SJSA1 (cell line): ENCODE results near the gene UBE2O. TPM values are rescaled to one million over a fixed set of nuclear protein-coding genes. Genes with fewer than 3 reads are reported as not detected.

ENCODE experiments used
- DNase-seq, 2 experiments: peaks; one replicate each; pipeline ENCODE4 v3.0.0-alpha.2; 2015 to 2020; ENCODE audit warnings: low spot score in 2 of 2, low read depth in 1 of 2
- H3K27ac ChIP-seq: fragments of 250-450 bp; sonication (Bioruptor Pico); 2 replicates; pipeline ENCODE4 v1.5.1; 2020; ENCODE audit warnings: mild to moderate bottlenecking, moderate library complexity
- H3K27me3 ChIP-seq: fragments of 250-450 bp; sonication (Bioruptor Pico); replicated peaks from 2 replicates; pipeline ENCODE4 v1.5.1; 2020; ENCODE audit warnings: mild to moderate bottlenecking, moderate library complexity
- H3K36me3 ChIP-seq: fragments of 250-450 bp; sonication (Bioruptor Pico); 2 replicates; pipeline ENCODE4 v1.5.1; 2020; ENCODE audit warnings: mild to moderate bottlenecking
- H3K4me1 ChIP-seq: fragments of 250-450 bp; sonication (Bioruptor Pico); replicated peaks from 2 replicates; pipeline ENCODE4 v1.6.1; 2021; ENCODE audit warnings: mild to moderate bottlenecking
- H3K4me3 ChIP-seq: fragments of 250-450 bp; sonication (Bioruptor Pico); 2 replicates; pipeline ENCODE4 v1.5.1; 2020; ENCODE audit warnings: mild to moderate bottlenecking
- H3K9me3 ChIP-seq: fragments of 250-450 bp; sonication (Bioruptor Pico); replicated peaks from 2 replicates; pipeline ENCODE4 v1.5.1; 2020; ENCODE audit warnings: mild to moderate bottlenecking
- total RNA-seq: library from RNA; depleted of rRNA; stranded (reverse); fragments of >200 nt; shearing (Covaris generic); gene quantifications from 2 replicates; pipeline ENCODE4 v1.2.3, GENCODE V29; 2014

Gene UBE2O
- total RNA-seq, 1 experiment from 2014 or later = 29.7 TPM

GRCh38 chr17:76384987-76385891 is 67.7 kb downstream of the UBE2O start:
- Histone ChIP-seq H3K4me3 (peak overlapping the region; percentile 90), H3K9me3 (peaks cover 3% of the 10 kb centered on the region; the same call in 1 of the 2 replicates), H3K27me3 (no peaks in the 10 kb centered on the region), H3K4me1 (peaks cover 79% of the 10 kb centered on the region), H3K27ac (peak overlapping the region; percentile 93), H3K36me3 (peaks cover 64% of the 10 kb centered on the region)
- peak; percentile 90 to 91 for DNase-seq

GRCh38 chr17:76384222-76384986 is 68.5 kb downstream of the UBE2O start, which contains the start of gene SPHK1:
TSS of gene SPHK1 (plus strand) at chr17:76384609. CDS start at chr17:76385645, 1,036 bp downstream.
- H3K4me1 ChIP-seq = peaks cover 76% of the 10 kb centered on the region
- H3K4me3 ChIP-seq = peak within 1 kb of the TSS; percentile 90
- peaks cover 3% of the 10 kb centered on the region; the same call in 1 of the 2 replicates for H3K9me3 ChIP-seq
- DNase-seq = peak; percentile 88 to 91
- peak within 1 kb of the TSS; percentile 93 for H3K27ac ChIP-seq
- H3K36me3 ChIP-seq = peaks cover 58% of the 10 kb centered on the region
- H3K27me3 ChIP-seq = no peaks in the 10 kb centered on the region

- H3K9me3 ChIP-seq = peaks cover 3% of the 10 kb centered on the region; the same call in 1 of the 2 replicates
- H3K36me3 ChIP-seq = peaks cover 55% of the 10 kb centered on the region
- H3K27ac ChIP-seq = peak overlapping the region; percentile 93
- no peaks in the 10 kb centered on the region for H3K27me3 ChIP-seq
- H3K4me1 ChIP-seq = peaks cover 71% of the 10 kb centered on the region
- H3K4me3 ChIP-seq = peak overlapping the region; percentile 90
- peak; percentile 79 to 86 for DNase-seq
Observed at GRCh38 chr17:76383546-76384221, 69.3 kb downstream of the UBE2O start.

- H3K4me1 ChIP-seq = peaks cover 66% of the 10 kb centered on the region
- no peaks in the 10 kb centered on the region for H3K27me3 ChIP-seq
- H3K27ac ChIP-seq = peak overlapping the region; percentile 93
- DNase-seq = peak; percentile 89 to 93
- H3K4me3 ChIP-seq = peak overlapping the region; percentile 90
- H3K36me3 ChIP-seq = peaks cover 56% of the 10 kb centered on the region
- H3K9me3 ChIP-seq = peaks cover 3% of the 10 kb centered on the region; the same call in 1 of the 2 replicates
Observed at GRCh38 chr17:76382803-76383545, 70.0 kb downstream of the UBE2O start.

- Histone ChIP-seq H3K4me1 (peaks cover 60% of the 10 kb centered on the region), H3K4me3 (peak overlapping the region; percentile 90), H3K36me3 (peaks cover 51% of the 10 kb centered on the region), H3K27me3 (no peaks in the 10 kb centered on the region), H3K9me3 (peaks cover 3% of the 10 kb centered on the region; the same call in 1 of the 2 replicates), H3K27ac (peak overlapping the region; percentile 93)
- DNase-seq = peak; percentile 88 to 90
Observed at GRCh38 chr17:76382351-76382802, 70.6 kb downstream of the UBE2O start.

GRCh38 chr17:76381633-76382350 is 71.2 kb downstream of the UBE2O start:
- Histone ChIP-seq H3K27me3 (no peaks in the 10 kb centered on the region), H3K4me3 (peak overlapping the region; percentile 90), H3K27ac (peak overlapping the region; percentile 93), H3K9me3 (peaks cover 3% of the 10 kb centered on the region; the same call in 1 of the 2 replicates), H3K36me3 (peaks cover 45% of the 10 kb centered on the region), H3K4me1 (peaks cover 54% of the 10 kb centered on the region)
- DNase-seq = peak in 1 of 2 experiments; percentile 46

GRCh38 chr17:76379646-76380376 is 73.1 kb downstream of the UBE2O start:
- H3K9me3 ChIP-seq = peaks cover 3% of the 10 kb centered on the region; the same call in 1 of the 2 replicates
- peaks cover 25% of the 10 kb centered on the region for H3K36me3 ChIP-seq
- H3K4me1 ChIP-seq = peaks cover 34% of the 10 kb centered on the region
- H3K27ac ChIP-seq = no peak overlapping the region
- H3K27me3 ChIP-seq = no peaks in the 10 kb centered on the region
- DNase-seq = no peak
- no peak overlapping the region for H3K4me3 ChIP-seq

- Histone ChIP-seq H3K36me3 (peaks cover 20% of the 10 kb centered on the region), H3K9me3 (no peaks in the 10 kb centered on the region; the same call in 1 of the 2 replicates), H3K4me1 (peaks cover 30% of the 10 kb centered on the region), H3K27me3 (no peaks in the 10 kb centered on the region), H3K27ac (no peak overlapping the region), H3K4me3 (no peak overlapping the region)
- no peak for DNase-seq
Observed at GRCh38 chr17:76379275-76379641, 73.7 kb downstream of the UBE2O start.

- Histone ChIP-seq H3K4me3 (no peak overlapping the region), H3K27me3 (no peaks in the 10 kb centered on the region), H3K4me1 (peaks cover 30% of the 10 kb centered on the region), H3K36me3 (peaks cover 14% of the 10 kb centered on the region), H3K9me3 (no peaks in the 10 kb centered on the region), H3K27ac (no peak overlapping the region)
- no peak for DNase-seq
Observed at GRCh38 chr17:76378548-76379274, 74.2 kb downstream of the UBE2O start.

- Histone ChIP-seq H3K4me1 (peaks cover 35% of the 10 kb centered on the region), H3K4me3 (no peak overlapping the region), H3K36me3 (peaks cover 10% of the 10 kb centered on the region), H3K9me3 (no peaks in the 10 kb centered on the region), H3K27ac (no peak overlapping the region), H3K27me3 (no peaks in the 10 kb centered on the region)
- DNase-seq = no peak
Observed at GRCh38 chr17:76376318-76377133, 76.4 kb downstream of the UBE2O start.
